OCI-LY3 (cell line): Measurements from ENCODE around the gene BMPR1B.

Experiments used
- CTCF ChIP-seq: fragments of 200-600, 300-600 bp; sonication (generic); IDR thresholded peaks from 2 replicates; pipeline ENCODE4 v1.5.1; 2014; ENCODE audit warnings: antibody characterized with exemption, low read length, low read depth
- EZH2phosphoT487 ChIP-seq: fragments of 200-600 bp; shearing (Covaris generic); IDR thresholded peaks from 2 replicates; pipeline ENCODE4 v1.6.1; 2018; ENCODE audit warnings: antibody characterized with exemption, mixed run types, low read depth

DNA sequence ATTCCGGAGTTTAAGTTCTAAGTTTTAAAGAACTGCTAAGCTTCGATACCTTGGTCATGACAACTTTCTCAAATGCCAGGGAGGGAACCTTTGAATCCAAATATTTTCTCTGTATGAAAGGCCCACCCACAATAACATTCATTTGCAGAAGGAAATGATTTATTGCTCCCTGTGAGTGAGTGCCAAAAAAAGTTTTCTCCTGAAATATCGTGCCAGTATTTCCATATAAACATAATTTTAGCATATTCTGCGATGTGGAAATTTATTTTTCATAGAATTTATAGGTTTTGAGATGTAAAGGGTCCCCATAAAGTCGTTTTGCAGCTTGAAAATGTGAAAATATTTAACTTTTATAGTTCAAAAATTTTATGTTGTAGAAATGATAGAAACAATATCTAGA lies 53.9 kb downstream of the BMPR1B start:
- TF ChIP-seq CTCF (no peak), EZH2phosphoT487 (no peak)
